Fibroblast of mammary gland (primary cell): ENCODE measurements around the gene RNF13.
"Not testable (repeated sequence)": the region's sequence is repeated elsewhere in the genome, so short reads cannot be mapped to it uniquely, and the experiment has no call there.

Experiments used
- DNase-seq: peaks from one replicate; pipeline ENCODE4 v3.0.0-alpha.2; 2010; ENCODE audit warnings: low read depth
- H3K4me3 ChIP-seq: 2 replicates; pipeline ENCODE4 v1.5.1; 2011; ENCODE audit warnings: low read depth, mild to moderate bottlenecking, low read length, moderate library complexity; ENCODE audit not compliant: control insufficient read depth
- CTCF ChIP-seq: conservative IDR thresholded peaks from 2 replicates; pipeline ENCODE4 v1.5.1; 2011; ENCODE audit warnings: low read depth, low read length, inconsistent platforms; ENCODE audit not compliant: control insufficient read depth, insufficient read depth

The RNF13 gene

GRCh38 chr3:149971403-149972075 lies 158.5 kb downstream of the RNF13 start:
- no peak for TF ChIP-seq CTCF
- peak; percentile 71 for DNase-seq

GRCh38 chr3:149975919-149976318 lies 162.9 kb downstream of the RNF13 start:
- DNase-seq, result no peak
- TF ChIP-seq CTCF, result no peak
- H3K4me3 ChIP-seq, result no peak overlapping the region

More at GRCh38 chr3:149971403-149972075, 158.5 kb downstream of the RNF13 start:
- peak overlapping the region; percentile 63 for H3K4me3 ChIP-seq

GRCh38 chr3:149977386-149977785 lies 164.4 kb downstream of the RNF13 start:
- no peak for TF ChIP-seq CTCF
- no peak overlapping the region for H3K4me3 ChIP-seq
- DNase-seq, result no peak

- DNase-seq, H3K4me3 ChIP-seq: not testable (repeated sequence)
Observed at GRCh38 chr3:149981979-149982378, 169.0 kb downstream of the RNF13 start.

- not testable (repeated sequence) for H3K4me3 ChIP-seq, DNase-seq
Observed at GRCh38 chr3:149983053-149983452, 170.0 kb downstream of the RNF13 start.

GRCh38 chr3:149983628-149984027 lies 170.6 kb downstream of the RNF13 start:
- no peak overlapping the region for H3K4me3 ChIP-seq
- DNase-seq, result no peak
- no peak for TF ChIP-seq CTCF

GRCh38 chr3:149989307-149989706 lies 176.3 kb downstream of the RNF13 start:
- H3K4me3 ChIP-seq, result no peak overlapping the region
- no peak for TF ChIP-seq CTCF
- no peak for DNase-seq

- no peak for DNase-seq
- no peak for TF ChIP-seq CTCF
- H3K4me3 ChIP-seq, result no peak overlapping the region
Observed at GRCh38 chr3:149990423-149990948, 177.5 kb downstream of the RNF13 start.
